HUDEP-2 (cell line): ENCODE results near the gene MLLT1.

Source experiments
- DNase-seq, 76 experiments: peaks; one replicate each; lab custom pipeline; 2025; ENCODE audit not compliant: unreplicated experiment in 76 of 76; lab: John Stamatoyannopoulos, UW

The MLLT1 gene

DNA sequence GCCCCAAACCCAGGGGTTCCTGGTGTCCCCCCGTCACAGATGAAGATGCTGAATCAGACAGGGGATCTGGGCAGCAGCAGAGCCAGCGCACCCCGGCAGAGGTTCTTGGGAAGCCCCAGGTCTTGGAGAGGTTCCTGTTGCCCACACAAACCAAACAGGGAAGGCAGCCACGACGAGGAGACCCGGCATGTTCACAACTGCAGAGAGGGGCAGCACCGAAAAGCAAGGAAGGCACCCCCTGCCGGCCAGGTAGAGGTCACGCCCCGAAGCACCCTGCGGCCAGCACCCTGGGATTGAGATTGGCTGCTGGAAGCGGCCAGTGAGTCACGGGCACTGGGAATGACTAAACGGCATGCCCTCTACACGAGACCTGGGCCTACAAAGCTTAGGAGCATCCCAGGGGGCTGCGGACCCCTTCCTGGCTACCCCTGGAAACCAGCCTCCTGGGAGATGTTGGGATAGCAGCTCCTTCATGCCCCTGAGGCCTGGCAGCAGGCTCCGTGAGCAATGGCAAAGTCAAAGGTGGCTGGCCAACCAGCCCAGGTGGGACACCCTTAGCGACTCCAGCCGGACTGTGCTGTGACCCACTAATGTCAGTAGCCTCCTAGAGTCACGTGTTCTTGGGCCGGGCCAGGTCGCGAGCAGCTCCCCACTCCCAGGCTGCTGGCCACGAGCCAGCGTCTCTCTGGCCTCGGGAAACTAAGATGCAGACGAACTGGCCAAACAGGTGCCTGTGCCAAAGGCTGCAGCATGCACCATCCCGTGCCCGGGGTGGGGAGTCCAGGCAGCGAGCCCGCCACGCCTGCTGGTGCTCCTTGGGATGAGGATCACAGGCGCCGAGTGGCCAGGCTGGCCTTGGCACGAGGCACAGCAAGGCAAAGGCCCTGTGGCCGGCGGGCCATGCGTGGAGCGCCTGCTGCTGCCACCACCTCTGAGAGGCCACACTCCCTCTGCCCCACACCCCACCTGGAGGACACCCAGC is 43.2 kb downstream of the MLLT1 start:
- DNase-seq = no peak

DNA sequence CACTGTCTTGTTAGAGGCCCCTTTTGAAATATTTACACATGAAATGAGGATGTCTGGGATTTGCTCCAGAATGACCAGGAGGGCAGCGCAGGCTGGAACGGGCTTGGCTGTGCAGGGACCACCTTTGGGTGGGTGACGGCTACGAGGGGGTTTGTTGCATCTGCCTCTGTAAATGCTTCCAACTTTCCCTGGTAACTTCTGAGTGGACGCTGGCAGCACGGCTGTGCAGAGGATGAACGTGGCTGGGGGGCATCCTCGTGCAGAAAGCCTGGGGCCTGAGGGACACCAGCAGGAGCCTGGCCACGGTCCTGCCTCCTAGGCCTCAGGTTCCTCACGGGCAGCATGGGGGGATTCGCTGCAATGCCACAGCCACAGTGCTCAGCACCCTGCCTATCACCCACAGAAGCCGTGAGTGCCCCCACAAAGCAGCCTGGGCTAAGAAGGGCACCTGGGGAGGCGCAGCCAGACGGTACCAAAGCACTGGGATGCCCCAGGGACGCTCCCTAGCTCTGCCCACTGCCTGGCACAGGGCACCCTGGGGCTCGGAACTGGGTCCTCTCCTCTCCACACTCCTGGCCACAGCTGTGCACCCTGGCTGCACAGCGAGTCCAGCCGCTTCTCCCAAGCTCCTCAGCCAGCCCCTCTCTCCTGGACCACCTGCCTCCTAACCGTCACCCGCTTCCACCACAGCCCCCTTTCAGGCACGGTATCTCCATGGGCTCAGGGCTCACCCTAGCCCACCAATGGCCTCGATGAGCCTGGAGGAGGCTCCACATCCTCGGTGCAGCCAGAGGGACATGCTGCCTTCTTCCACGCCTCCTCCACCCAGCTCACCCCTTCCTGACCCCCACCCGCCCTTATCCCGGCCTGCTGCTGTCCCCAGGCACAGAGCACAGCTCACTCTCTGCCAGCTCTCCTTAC is 44.5 kb downstream of the MLLT1 start:
- DNase-seq = no peak

DNA sequence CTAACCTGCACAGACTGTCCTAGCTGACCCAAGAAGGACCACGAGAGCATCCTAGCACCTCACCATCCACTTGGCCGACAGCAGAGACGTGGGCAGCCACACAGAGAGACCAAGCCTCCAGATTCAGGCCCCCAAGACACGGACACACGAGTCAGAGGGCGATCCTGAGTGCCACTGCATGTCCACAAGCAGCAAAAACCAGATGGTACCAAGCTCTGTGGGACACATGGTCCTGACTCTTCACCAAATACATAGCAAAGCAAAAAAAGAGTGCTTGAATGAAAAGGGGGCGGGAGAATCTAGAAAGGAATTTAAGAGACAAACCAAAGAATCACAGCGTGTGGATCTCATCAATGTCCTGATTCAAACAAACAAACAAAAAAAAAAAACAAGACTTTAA is 45.2 kb downstream of the MLLT1 start:
- DNase-seq = no peak

DNA sequence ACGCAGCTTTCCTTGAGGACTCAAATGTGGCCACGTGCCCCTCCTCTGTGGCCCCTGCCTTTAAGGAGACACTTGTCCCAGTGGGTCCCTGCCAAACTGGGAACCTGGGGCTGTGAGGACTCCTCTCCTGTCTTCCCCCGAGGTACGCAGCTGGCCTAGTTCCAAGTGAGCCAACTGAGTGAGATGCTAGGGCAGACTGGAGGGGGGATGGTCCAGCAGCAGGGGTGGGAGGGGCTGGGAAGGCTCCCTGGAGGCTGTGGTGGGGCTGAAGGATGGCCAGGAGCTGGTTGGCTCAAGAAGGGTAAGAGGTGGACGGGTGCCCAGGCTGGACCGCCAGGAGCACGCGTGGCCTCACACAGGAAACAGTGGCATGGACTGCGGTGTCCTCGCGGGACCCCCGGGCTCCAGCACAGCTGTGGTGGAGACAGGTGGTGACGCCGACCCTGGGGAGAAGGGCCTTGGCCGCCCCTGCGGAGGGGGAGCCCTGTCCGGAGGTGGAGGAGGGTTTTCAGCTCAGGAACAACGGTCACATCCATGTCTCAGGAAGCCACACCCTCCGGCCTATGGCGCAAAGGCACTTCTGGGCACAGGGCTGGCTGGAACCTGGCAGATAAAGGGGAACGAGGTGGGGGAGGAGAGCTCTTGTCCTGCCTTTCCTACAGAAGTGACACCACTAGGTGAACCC is 45.8 kb downstream of the MLLT1 start:
- peak in 61 of 76 experiments; percentile 16 to 76 (median 50) for DNase-seq

- peak in 53 of 76 experiments; percentile 10 to 70 (median 44) for DNase-seq
Observed at GRCh38 chr19:6233056-6233826, 46.5 kb downstream of the MLLT1 start.

- no peak for DNase-seq
Observed at GRCh38 chr19:6232601-6233055, 47.1 kb downstream of the MLLT1 start.

- DNase-seq = no peak
Observed at GRCh38 chr19:6230991-6231448, 48.8 kb downstream of the MLLT1 start.

- no peak for DNase-seq
Observed at GRCh38 chr19:6229951-6230712, 49.6 kb downstream of the MLLT1 start.

- no peak for DNase-seq
Observed at GRCh38 chr19:6229216-6229913, 50.4 kb downstream of the MLLT1 start.

DNA sequence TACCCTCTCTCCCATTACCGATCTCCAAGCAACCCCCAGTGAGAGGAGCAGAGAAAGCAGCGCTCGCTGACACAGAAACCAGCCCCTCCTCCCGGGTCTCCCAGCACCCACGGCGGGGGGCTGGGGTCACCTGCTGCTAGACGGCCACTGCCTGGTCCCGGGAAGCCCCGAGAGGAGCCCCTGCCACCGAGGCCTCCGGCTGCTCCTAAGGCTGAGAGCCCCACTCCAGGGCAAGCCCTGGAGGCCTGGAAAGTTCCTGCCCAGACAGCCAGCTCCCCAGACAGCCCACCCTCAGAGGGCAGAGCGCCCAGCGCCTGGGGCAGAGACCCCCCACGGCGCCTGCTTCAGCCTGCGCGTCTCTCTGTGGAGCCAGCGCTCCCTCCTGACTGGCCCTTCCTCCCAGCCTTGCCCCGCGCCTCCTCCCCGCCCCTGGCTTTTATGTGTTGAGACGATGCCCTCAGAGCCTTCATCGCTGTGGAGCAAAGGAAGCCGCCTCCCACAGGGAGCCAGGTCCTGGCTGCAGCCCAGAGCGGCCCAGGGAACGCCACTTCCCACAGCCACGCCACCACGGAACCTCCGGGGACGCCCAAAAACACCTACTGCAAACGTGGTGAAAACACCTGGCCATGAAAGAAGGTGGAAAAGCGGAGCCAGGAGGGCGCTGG is 51.1 kb downstream of the MLLT1 start:
- no peak for DNase-seq

DNA sequence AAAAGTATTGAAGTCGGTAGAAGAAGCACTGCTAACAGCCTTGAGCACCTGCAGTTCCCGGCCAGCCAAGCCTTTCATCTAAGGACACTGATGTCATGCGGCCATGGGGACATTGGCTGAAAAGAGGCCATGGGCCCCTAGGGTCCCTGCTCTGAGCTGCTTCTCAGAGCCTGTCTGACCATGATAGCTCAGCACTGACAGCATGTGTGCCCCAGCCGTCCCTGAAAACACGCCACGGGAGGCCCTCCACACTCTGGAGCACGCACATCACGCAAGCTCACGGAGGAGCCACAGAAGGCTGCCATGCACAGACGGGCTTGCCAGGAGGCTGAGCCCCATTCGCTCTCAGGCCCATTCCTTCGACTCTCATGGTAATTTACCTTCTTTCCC is 51.8 kb downstream of the MLLT1 start:
- DNase-seq = no peak

DNA sequence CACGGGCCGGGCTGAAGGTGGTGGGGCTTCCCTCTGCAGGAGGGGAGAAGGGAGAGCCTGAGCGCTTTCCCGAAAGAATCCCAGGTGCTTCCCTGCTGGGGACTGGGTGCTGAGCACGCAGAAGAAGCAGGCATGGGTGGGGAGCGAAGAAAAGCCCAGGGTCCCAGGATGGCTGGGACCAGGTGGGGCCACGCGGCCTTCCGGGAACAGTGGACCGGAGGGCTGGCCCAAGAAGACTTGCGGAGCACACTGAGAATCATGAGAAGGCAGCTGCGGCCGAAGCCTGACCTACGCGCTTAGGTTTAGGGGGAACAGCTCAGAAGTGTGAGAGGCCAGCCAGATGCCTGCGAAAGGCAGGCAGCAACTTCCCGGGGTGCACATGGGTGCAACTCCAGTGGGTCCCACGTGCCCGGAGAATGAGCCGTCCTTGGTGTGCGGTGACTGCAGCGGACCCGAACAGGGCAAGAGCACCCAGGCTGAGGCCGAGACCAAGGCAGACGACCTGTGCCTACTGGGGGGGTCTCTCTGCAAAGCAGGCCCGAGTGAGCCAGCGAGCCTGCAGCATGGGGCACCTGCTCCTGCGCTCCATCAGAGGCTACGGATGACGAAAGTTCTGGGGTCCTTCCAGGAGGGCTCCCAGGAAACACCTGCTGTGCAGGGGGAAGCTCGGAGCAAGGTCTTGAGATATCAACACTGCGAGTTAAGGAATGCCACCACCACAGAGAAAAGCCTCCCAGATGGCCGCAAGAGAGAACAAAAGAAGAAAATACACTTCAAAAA is 52.4 kb downstream of the MLLT1 start:
- no peak for DNase-seq

- DNase-seq = no peak
Observed at GRCh38 chr19:6226444-6227155, 53.2 kb downstream of the MLLT1 start.

- DNase-seq = no peak
Observed at GRCh38 chr19:6226012-6226411, 53.8 kb downstream of the MLLT1 start.

DNA sequence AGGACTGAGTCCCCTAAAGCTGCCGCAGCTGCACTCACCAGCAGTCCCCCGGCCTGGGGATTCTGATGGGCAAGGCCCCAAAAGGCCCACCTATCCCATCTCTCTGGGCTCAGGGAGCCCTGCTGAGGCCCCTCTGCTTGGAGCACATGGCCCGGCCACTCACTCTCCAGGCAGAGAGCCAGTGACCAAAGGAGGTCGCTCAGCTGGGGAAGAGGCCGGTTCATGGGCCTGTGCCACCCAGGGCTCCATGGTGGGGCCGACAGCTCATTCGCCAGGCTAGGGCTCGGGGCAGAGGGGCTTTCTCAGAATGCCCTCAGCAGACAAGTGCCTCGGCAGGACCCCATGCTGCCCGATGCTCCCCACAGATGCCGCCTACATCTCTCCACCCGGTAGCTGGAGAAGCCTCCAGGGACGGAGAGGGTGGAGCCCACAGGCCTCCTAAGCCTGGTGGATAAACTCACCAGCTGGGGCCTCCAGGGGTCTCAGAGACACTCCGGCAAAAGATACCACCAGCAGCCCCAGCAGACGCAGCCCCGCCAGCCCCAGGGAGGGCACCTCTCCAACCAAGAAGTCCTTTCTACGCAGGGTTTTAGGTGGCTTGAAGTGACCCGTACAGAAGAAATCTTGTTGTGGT is 54.4 kb downstream of the MLLT1 start:
- DNase-seq = no peak

- DNase-seq = peak in 16 of 76 experiments; percentile 6 to 46 (median 21)
Observed at GRCh38 chr19:6224308-6224675, 55.5 kb downstream of the MLLT1 start.
